K562 (cell line): ENCODE results near the gene TECPR2. TPM values are rescaled to one million over a fixed set of nuclear protein-coding genes. Genes with fewer than 3 reads are reported as not detected.

Experiments used
- BRD9 ChIP-seq: fragments of 450-650 bp; IDR thresholded peaks from 2 replicates; pipeline ENCODE4 v1.6.1; 2018; ENCODE audit warnings: low read depth; ENCODE audit not compliant: partially characterized antibody
- SRSF9 ChIP-seq: fragments of 200-400 bp; formaldehyde crosslinking; IDR thresholded peaks from 2 replicates; pipeline ENCODE4 v1.6.1; 2017; ENCODE audit warnings: low read depth, low read length, borderline replicate concordance
- polyA plus RNA-seq, 8 experiments: library from polyadenylated mRNA; depleted of rRNA in 4 of 8; stranded (reverse) in 5 of 8; unstranded in 3 of 8; fragments of >200 nt; fragmentation: Nextera tagmentation in 2 of 8; fragmentation: Illumina TruSeq in 1 of 8; extraction: Ambion mirVana in 2 of 8; extraction: Trizol in 1 of 8; gene quantifications; 2 replicates each; pipeline versions ENCODE4 v1.2.1 to v1.2.3, GENCODE V29; 2011 to 2014; ENCODE audit warnings: inconsistent platforms in 1 of 8, missing spikeins in 1 of 8
- total RNA-seq, 7 experiments: library from RNA; depleted of rRNA in 6 of 7; stranded (reverse); fragments of >200 nt in 6 of 7; fragmentation: Illumina TruSeq in 2 of 7; extraction: Trizol in 2 of 7; gene quantifications; 2 replicates each; pipeline versions ENCODE4 v1.2.1 to v1.2.3, GENCODE V29; 2011 to 2021; ENCODE audit warnings: low replicate concordance in 1 of 7
- TF ChIP-seq, protein P1 (sequence below): fragments of 450-650 bp; IDR thresholded peaks from 2 replicates; pipeline ENCODE4 v1.6.1; 2016; ENCODE audit warnings: low read depth
- TF ChIP-seq, protein P2 (sequence below): fragments of 450-650 bp; formaldehyde crosslinking; conservative IDR thresholded peaks from 2 replicates; pipeline ENCODE4 v1.4.0; 2022; ENCODE audit warnings: mild to moderate bottlenecking, missing genetic modification characterization

Gene TECPR2
- total and polyA plus RNA-seq, 9 of the 15 experiments (the other 6 are each of a cell fraction or from before 2014, with no cell fraction given), result 0.04 to 3.0 (median 0.83) TPM

DNA sequence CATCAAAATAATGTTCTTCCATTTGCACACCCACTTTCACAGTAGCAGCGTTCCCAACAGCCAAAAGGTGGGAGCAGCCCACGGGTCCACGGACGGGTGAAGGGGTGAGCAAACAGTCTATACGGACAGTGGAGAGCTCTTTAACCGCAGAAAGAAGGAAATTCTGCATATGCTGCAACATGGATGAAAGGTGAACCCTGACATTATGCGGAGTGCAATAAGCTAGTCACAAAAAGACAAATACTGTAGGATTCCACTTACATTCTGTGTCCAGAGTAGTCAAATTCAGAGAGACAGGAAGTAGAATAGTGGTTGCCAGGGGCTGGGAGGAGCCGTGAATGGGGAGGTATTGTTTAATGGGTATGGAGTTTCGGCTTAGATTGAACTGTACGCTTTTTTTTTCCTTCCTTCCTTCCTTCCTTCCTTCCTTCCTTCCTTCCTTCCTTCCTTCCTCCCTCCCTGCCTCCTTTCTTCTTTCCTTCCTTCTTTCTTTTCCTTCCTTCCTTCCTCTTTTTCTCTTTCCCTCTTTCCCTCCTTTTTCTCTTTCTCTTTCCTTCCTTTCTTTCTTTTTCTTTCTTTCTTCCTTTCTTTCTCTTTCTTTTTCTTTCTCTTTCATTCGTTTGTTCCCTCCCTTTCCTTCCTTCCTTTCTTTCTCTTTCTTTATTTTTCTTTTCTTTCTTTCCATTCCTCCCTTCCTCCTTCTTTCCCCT, 162.6 kb downstream of the TECPR2 start (continued):
- TF ChIP-seq, protein P1, sequence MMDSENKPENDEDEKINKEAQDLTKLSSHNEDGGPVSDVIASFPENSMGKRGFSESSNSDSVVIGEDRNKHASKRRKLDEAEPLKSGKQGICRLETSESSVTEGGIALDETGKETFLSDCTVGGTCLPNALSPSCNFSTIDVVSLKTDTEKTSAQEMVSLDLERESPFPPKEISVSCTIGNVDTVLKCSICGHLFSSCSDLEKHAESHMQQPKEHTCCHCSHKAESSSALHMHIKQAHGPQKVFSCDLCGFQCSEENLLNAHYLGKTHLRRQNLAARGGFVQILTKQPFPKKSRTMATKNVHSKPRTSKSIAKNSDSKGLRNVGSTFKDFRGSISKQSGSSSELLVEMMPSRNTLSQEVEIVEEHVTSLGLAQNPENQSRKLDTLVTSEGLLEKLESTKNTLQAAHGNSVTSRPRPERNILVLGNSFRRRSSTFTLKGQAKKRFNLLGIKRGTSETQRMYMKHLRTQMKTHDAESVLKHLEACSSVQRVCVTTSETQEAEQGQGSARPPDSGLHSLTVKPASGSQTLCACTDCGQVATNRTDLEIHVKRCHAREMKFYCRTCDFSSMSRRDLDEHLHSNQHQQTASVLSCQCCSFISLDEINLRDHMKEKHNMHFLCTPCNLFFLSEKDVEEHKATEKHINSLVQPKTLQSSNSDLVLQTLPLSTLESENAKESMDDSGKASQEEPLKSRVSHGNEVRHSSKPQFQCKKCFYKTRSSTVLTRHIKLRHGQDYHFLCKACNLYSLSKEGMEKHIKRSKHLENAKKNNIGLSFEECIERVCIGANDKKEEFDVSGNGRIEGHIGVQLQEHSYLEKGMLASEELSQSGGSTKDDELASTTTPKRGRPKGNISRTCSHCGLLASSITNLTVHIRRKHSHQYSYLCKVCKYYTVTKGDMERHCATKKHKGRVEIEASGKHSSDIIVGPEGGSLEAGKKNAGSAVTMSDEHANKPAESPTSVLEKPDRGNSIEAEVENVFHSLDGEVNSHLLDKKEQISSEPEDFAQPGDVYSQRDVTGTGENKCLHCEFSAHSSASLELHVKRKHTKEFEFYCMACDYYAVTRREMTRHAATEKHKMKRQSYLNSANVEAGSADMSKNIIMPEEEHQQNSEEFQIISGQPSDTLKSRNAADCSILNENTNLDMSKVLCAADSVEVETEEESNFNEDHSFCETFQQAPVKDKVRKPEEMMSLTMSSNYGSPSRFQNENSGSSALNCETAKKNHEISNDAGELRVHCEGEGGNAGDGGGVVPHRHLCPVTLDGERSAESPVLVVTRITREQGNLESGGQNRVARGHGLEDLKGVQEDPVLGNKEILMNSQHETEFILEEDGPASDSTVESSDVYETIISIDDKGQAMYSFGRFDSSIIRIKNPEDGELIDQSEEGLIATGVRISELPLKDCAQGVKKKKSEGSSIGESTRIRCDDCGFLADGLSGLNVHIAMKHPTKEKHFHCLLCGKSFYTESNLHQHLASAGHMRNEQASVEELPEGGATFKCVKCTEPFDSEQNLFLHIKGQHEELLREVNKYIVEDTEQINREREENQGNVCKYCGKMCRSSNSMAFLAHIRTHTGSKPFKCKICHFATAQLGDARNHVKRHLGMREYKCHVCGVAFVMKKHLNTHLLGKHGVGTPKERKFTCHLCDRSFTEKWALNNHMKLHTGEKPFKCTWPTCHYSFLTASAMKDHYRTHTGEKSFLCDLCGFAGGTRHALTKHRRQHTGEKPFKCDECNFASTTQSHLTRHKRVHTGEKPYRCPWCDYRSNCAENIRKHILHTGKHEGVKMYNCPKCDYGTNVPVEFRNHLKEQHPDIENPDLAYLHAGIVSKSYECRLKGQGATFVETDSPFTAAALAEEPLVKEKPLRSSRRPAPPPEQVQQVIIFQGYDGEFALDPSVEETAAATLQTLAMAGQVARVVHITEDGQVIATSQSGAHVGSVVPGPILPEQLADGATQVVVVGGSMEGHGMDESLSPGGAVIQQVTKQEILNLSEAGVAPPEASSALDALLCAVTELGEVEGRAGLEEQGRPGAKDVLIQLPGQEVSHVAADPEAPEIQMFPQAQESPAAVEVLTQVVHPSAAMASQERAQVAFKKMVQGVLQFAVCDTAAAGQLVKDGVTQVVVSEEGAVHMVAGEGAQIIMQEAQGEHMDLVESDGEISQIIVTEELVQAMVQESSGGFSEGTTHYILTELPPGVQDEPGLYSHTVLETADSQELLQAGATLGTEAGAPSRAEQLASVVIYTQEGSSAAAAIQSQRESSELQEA, result peak; percentile 61; the same call in 1 of the 2 replicates
- TF ChIP-seq SRSF9 (no peak), BRD9 (peak; percentile 89)
- TF ChIP-seq, protein P2, sequence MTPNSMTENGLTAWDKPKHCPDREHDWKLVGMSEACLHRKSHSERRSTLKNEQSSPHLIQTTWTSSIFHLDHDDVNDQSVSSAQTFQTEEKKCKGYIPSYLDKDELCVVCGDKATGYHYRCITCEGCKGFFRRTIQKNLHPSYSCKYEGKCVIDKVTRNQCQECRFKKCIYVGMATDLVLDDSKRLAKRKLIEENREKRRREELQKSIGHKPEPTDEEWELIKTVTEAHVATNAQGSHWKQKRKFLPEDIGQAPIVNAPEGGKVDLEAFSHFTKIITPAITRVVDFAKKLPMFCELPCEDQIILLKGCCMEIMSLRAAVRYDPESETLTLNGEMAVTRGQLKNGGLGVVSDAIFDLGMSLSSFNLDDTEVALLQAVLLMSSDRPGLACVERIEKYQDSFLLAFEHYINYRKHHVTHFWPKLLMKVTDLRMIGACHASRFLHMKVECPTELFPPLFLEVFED (CRISPR knock-in tag), result peak; percentile 90
